HepG2 (cell line): Measurements from ENCODE around the gene FAM32A. TPM values are rescaled to one million over a fixed set of nuclear protein-coding genes. Genes with fewer than 3 reads are reported as not detected.

Source experiments
- HOXA7 ChIP-seq: sonication (generic); formaldehyde crosslinking; IDR thresholded peaks from 2 replicates; pipeline ENCODE4 v1.8.1; 2022; ENCODE audit warnings: mild to moderate bottlenecking, missing genetic modification reagents, moderate library complexity
- KLF11 ChIP-seq: IDR thresholded peaks from 2 replicates; pipeline ENCODE4 v1.6.1; 2016; ENCODE audit warnings: missing compliant biosample characterization
- LBX2 ChIP-seq: sonication (generic); formaldehyde crosslinking; IDR thresholded peaks from 2 replicates; pipeline ENCODE4 v1.5.0; 2020; ENCODE audit warnings: missing genetic modification reagents, mild to moderate bottlenecking, borderline replicate concordance
- NFE2L2 ChIP-seq: fragments of 150-350 bp; IDR thresholded peaks from 2 replicates; pipeline ENCODE4 v1.6.1; 2014; ENCODE audit warnings: low read length
- PAX8 ChIP-seq: sonication (generic); formaldehyde crosslinking; IDR thresholded peaks from 2 replicates; pipeline ENCODE4 v1.8.0; 2022; ENCODE audit warnings: mild to moderate bottlenecking, missing genetic modification reagents, borderline replicate concordance
- ZFP36 ChIP-seq: fragments of 150-350 bp; IDR thresholded peaks from 2 replicates; pipeline ENCODE4 v1.6.1; 2018; ENCODE audit warnings: borderline replicate concordance, low read length, low read depth; ENCODE audit not compliant: partially characterized antibody
- ZMYM3 ChIP-seq: sonication (generic); formaldehyde crosslinking; IDR thresholded peaks from 2 replicates; pipeline ENCODE4 v1.5.1; 2020; ENCODE audit warnings: mild to moderate bottlenecking, missing genetic modification reagents
- ZNF615 ChIP-seq: sonication (generic); formaldehyde crosslinking; IDR thresholded peaks from 2 replicates; pipeline ENCODE4 v1.5.0; 2020; ENCODE audit warnings: mild to moderate bottlenecking, missing genetic modification reagents, borderline replicate concordance
- ZSCAN22 ChIP-seq: sonication (generic); formaldehyde crosslinking; IDR thresholded peaks from 2 replicates; pipeline ENCODE4 v1.4.0; 2020; ENCODE audit warnings: mild to moderate bottlenecking, missing genetic modification reagents
- ZSCAN29 ChIP-seq: sonication (generic); formaldehyde crosslinking; conservative IDR thresholded peaks from 2 replicates; pipeline ENCODE4 v1.4.0; 2020; ENCODE audit warnings: mild to moderate bottlenecking, missing genetic modification reagents
- polyA plus RNA-seq, 8 experiments: library from polyadenylated mRNA; depleted of rRNA in 3 of 8; stranded (reverse) in 7 of 8; unstranded in 1 of 8; fragments of >200 nt; fragmentation: Illumina TruSeq in 4 of 8; extraction: Trizol in 4 of 8; gene quantifications; 2 replicates each; pipeline versions ENCODE4 v1.2.1 to v1.2.3, GENCODE V29; 2011 to 2016; ENCODE audit warnings: low read depth in 4 of 8, missing spikeins in 1 of 8, mixed read lengths in 1 of 8; ENCODE audit not compliant: insufficient read depth in 1 of 8
- total RNA-seq, 5 experiments: library from RNA; depleted of rRNA; stranded (reverse); fragments of >200 nt; fragmentation: Illumina TruSeq; extraction: Trizol; gene quantifications; 2 replicates each; pipeline ENCODE4 v1.2.3, GENCODE V29; 2016; ENCODE audit warnings: low read depth in 1 of 5
- TF ChIP-seq, protein P1 (sequence below): sonication (generic); formaldehyde crosslinking; IDR thresholded peaks from 2 replicates; pipeline ENCODE4 v1.4.0; 2020; ENCODE audit warnings: missing genetic modification reagents, mild to moderate bottlenecking, borderline replicate concordance
- TF ChIP-seq, protein P2 (sequence below): IDR thresholded peaks from 2 replicates; pipeline ENCODE4 v1.6.1; 2016; ENCODE audit warnings: low read depth, missing genetic modification reagents, missing compliant biosample characterization

FAM32A gene
- total and polyA plus RNA-seq, 2 of the 13 experiments (the other 11 are each of a cell fraction or from before 2014, with no cell fraction given) = 85.8 to 86.2 TPM

DNA sequence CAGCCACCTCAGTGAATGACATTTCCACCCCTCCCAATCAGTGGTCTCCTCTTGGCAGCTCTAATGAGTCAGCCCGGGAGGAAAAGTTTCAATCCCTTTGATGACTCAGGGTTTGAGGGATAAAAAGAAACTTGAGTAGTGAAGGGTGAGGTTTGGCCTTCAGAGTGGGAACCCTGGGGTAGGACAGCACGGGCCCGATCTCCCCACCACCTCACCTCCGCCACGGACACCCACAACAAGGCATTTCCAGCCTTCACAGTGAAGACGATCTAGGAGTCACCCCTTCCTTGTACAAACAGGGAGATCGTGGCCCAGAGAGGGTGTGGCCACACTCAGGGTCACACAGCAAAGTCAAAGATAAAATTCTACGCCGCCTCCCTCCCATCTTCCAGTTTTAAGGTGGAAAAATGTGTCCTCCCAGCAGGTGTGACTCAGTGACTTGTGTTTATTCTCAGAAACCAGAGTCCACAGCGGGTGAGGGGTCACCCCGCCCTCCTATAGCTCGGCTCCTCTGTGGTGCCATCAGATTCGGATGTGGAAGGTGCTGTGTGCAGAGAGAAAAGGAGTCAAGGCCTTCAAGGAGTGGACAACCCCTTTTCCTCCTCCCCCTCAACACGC is 24.2 kb upstream of the FAM32A start (continued):
- TF ChIP-seq KLF11 (CRISPR knock-in tag) = no peak
- peak; percentile 89 for TF ChIP-seq ZMYM3 (CRISPR knock-in tag)
- TF ChIP-seq ZNF615 = no peak
- TF ChIP-seq LBX2 = no peak
- no peak for TF ChIP-seq HOXA7 (CRISPR knock-in tag)
- TF ChIP-seq, protein P1, sequence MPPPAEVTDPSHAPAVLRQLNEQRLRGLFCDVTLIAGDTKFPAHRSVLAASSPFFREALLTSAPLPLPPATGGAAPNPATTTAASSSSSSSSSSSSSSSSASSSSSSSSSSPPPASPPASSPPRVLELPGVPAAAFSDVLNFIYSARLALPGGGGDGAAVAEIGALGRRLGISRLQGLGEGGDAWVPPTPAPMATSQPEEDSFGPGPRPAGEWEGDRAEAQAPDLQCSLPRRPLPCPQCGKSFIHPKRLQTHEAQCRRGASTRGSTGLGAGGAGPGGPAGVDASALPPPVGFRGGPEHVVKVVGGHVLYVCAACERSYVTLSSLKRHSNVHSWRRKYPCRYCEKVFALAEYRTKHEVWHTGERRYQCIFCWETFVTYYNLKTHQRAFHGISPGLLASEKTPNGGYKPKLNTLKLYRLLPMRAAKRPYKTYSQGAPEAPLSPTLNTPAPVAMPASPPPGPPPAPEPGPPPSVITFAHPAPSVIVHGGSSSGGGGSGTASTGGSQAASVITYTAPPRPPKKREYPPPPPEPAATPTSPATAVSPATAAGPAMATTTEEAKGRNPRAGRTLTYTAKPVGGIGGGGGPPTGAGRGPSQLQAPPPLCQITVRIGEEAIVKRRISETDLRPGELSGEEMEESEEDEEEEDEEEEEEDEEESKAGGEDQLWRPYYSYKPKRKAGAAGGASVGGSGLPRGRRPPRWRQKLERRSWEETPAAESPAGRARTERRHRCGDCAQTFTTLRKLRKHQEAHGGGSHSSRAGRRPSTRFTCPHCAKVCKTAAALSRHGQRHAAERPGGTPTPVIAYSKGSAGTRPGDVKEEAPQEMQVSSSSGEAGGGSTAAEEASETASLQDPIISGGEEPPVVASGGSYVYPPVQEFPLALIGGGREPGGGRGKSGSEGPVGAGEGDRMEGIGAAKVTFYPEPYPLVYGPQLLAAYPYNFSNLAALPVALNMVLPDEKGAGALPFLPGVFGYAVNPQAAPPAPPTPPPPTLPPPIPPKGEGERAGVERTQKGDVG = no peak
- peak; percentile 71 for TF ChIP-seq ZFP36
- TF ChIP-seq ZSCAN22 = 0 out of 2 replicates have a peak, but pooled peaks have one; percentile 41
- TF ChIP-seq ZSCAN29 (CRISPR knock-in tag) = no peak
- TF ChIP-seq, protein P2, sequence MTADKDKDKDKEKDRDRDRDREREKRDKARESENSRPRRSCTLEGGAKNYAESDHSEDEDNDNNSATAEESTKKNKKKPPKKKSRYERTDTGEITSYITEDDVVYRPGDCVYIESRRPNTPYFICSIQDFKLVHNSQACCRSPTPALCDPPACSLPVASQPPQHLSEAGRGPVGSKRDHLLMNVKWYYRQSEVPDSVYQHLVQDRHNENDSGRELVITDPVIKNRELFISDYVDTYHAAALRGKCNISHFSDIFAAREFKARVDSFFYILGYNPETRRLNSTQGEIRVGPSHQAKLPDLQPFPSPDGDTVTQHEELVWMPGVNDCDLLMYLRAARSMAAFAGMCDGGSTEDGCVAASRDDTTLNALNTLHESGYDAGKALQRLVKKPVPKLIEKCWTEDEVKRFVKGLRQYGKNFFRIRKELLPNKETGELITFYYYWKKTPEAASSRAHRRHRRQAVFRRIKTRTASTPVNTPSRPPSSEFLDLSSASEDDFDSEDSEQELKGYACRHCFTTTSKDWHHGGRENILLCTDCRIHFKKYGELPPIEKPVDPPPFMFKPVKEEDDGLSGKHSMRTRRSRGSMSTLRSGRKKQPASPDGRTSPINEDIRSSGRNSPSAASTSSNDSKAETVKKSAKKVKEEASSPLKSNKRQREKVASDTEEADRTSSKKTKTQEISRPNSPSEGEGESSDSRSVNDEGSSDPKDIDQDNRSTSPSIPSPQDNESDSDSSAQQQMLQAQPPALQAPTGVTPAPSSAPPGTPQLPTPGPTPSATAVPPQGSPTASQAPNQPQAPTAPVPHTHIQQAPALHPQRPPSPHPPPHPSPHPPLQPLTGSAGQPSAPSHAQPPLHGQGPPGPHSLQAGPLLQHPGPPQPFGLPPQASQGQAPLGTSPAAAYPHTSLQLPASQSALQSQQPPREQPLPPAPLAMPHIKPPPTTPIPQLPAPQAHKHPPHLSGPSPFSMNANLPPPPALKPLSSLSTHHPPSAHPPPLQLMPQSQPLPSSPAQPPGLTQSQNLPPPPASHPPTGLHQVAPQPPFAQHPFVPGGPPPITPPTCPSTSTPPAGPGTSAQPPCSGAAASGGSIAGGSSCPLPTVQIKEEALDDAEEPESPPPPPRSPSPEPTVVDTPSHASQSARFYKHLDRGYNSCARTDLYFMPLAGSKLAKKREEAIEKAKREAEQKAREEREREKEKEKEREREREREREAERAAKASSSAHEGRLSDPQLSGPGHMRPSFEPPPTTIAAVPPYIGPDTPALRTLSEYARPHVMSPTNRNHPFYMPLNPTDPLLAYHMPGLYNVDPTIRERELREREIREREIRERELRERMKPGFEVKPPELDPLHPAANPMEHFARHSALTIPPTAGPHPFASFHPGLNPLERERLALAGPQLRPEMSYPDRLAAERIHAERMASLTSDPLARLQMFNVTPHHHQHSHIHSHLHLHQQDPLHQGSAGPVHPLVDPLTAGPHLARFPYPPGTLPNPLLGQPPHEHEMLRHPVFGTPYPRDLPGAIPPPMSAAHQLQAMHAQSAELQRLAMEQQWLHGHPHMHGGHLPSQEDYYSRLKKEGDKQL (CRISPR knock-in tag) = no peak
- no peak for TF ChIP-seq NFE2L2
- no peak for TF ChIP-seq PAX8 (CRISPR knock-in tag)
- TF ChIP-seq, all 625 proteins: peak for 6
